ENCODE results near the gene HYAL3.
A peak's percentile ranks its signal among the peaks of the same experiment; 100 is the strongest.
"Not testable (repeated sequence)": the region's sequence is repeated elsewhere in the genome, so short reads cannot be mapped to it uniquely, and the experiment has no call there.

The HYAL3 gene

DNA sequence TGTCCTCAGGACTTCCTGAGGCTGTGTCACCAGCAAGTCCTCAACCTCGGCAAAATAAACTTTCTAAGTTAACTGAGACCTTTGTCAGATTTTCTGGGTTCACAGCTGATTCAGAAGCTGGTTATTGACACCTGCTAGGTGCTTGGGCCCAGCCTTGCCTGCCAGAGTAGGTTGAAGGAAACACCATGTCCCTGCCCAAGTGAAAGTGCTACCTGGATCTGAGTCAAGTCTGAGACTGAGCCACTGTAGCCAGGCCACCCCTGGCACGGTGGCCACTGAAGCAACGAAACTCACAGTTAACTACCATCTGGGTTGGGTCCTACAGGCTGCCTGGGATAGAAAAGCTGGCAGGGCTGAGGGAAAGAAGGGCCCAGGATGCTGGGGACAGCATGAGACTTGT is 15.1 kb upstream of the HYAL3 start:
- H2BK12ac ChIP-seq (ENCODE audit: low read length) = no peak overlapping the region
- no peak overlapping the region for H2BK5ac ChIP-seq (ENCODE audit: low read depth, low read length, poor library complexity)
- H3K79me1 ChIP-seq (ENCODE audit: low read length) = no peaks in the 10 kb centered on the region
- no peak overlapping the region for H3K18ac ChIP-seq (ENCODE audit: low read length)
- H3K23ac ChIP-seq (ENCODE audit: low read length) = no peak overlapping the region
- H3K4me3 ChIP-seq (ENCODE audit: low read depth, low read length) = no peak overlapping the region
- no peak overlapping the region for H3K9ac ChIP-seq (ENCODE audit: low read length)
- H3K14ac ChIP-seq (ENCODE audit: low read length) = no peak overlapping the region
- no peaks in the 10 kb centered on the region for H3K27me3 ChIP-seq (ENCODE audit: insufficient read depth, low read length)
- H3K79me2 ChIP-seq (ENCODE audit: control insufficient read depth, insufficient read depth, low read length, poor library complexity) = no peaks in the 10 kb centered on the region
- no peak overlapping the region for H2AFZ ChIP-seq (ENCODE audit: insufficient read depth, low read length, poor library complexity)
- DNase-seq = no peak
- H4K12ac ChIP-seq (ENCODE audit: low read depth, low read length) = no peak overlapping the region
- H3K4ac ChIP-seq (ENCODE audit: low read depth, low read length) = no peak overlapping the region
- peaks cover 24% of the 10 kb centered on the region in 2 experiments for H3K36me3 ChIP-seq (ENCODE audit: control insufficient read depth in 1 of 2, insufficient read depth in 2 of 2, low read length in 2 of 2)
- H3K4me1 ChIP-seq (ENCODE audit: control insufficient read depth in 1 of 2, insufficient read depth in 2 of 2, low read length in 2 of 2) = peaks cover 18 to 19% of the 10 kb centered on the region in 2 experiments
- H4K8ac ChIP-seq (ENCODE audit: low read depth, low read length) = no peak overlapping the region
- no peak overlapping the region for H3K27ac ChIP-seq (ENCODE audit: low read depth, low read length)
- no CpG with 5 or more reads among the region's 3 CpGs for WGBS (ENCODE audit: extremely low coverage, insufficient coverage, insufficient read length)
- no peak overlapping the region for H2AK5ac ChIP-seq (ENCODE audit: low read length)
- no peak overlapping the region for H4K91ac ChIP-seq (ENCODE audit: low read depth, low read length)
- peaks cover 2% of the 10 kb centered on the region for H3K9me3 ChIP-seq (ENCODE audit: insufficient read depth, low read depth, low read length)
- no peak overlapping the region for H3K4me2 ChIP-seq (ENCODE audit: low read length)
- no peak overlapping the region for H2BK120ac ChIP-seq (ENCODE audit: insufficient read depth, low read length, poor library complexity)

DNA sequence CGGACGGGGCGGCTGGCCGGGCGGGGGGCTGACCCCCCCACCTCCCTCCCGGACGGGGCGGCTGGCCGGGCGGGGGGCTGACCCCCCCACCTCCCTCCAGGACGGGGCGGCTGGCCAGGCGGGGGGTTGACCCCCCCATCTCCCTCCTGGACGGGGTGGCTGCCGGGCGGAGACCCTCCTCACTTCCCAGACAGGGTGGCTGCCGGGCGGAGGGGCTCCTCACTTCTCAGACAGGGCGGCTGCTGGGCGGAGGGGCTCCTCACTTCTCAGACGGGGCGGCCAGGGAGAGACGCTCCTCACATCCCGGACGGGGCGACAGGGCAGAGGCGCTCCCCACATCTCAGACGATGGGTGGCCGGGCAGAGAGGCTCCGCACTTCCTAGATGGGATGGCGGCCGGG is 12.8 kb upstream of the HYAL3 start:
- H3K79me1 ChIP-seq (ENCODE audit: low read length); H3K9ac ChIP-seq (ENCODE audit: low read length); H4K12ac ChIP-seq (ENCODE audit: low read depth, low read length); H2AK5ac ChIP-seq (ENCODE audit: low read length); H3K4me1 ChIP-seq (ENCODE audit: control insufficient read depth in 1 of 2, insufficient read depth in 2 of 2, low read length in 2 of 2); H3K23ac ChIP-seq (ENCODE audit: low read length); H2BK120ac ChIP-seq (ENCODE audit: insufficient read depth, low read length, poor library complexity); H3K4me2 ChIP-seq (ENCODE audit: low read length); H3K18ac ChIP-seq (ENCODE audit: low read length); H2BK12ac ChIP-seq (ENCODE audit: low read length); H3K4me3 ChIP-seq (ENCODE audit: low read depth, low read length); H2AFZ ChIP-seq (ENCODE audit: insufficient read depth, low read length, poor library complexity); H3K79me2 ChIP-seq (ENCODE audit: control insufficient read depth, insufficient read depth, low read length, poor library complexity); H4K8ac ChIP-seq (ENCODE audit: low read depth, low read length); H3K9me3 ChIP-seq (ENCODE audit: insufficient read depth, low read depth, low read length); H3K27me3 ChIP-seq (ENCODE audit: insufficient read depth, low read length); H4K91ac ChIP-seq (ENCODE audit: low read depth, low read length); H3K36me3 ChIP-seq (ENCODE audit: control insufficient read depth in 1 of 2, insufficient read depth in 2 of 2, low read length in 2 of 2); H2BK5ac ChIP-seq (ENCODE audit: low read depth, low read length, poor library complexity); H3K4ac ChIP-seq (ENCODE audit: low read depth, low read length); H3K14ac ChIP-seq (ENCODE audit: low read length); H3K27ac ChIP-seq (ENCODE audit: low read depth, low read length); DNase-seq: not testable (repeated sequence)
- WGBS (ENCODE audit: extremely low coverage, insufficient coverage, insufficient read length) = no CpG with 5 or more reads among the region's 32 CpGs

DNA sequence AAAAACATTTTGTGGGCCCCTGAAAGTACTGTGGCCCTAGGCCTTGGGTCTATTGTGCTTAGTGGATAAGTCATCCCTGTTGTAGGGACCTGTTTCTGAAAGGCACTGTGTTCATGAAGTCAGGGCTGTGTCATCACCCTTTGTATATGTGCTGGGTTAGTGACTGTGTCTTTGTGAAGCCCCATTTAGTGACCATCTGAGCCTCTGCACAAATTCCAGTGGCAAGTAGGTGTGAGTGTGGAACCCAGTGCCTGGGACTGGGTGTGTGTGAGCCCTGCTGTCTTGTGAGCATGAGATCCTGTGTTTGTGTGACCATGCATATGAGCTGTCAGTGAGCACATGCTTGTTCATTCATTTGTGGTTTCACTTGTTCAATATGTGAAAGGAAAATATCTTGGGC is 5.4 kb upstream of the HYAL3 start:
- Histone ChIP-seq H3K79me1 (ENCODE audit: low read length) (peaks cover 16% of the 10 kb centered on the region), H3K18ac (ENCODE audit: low read length) (no peak overlapping the region), H2BK12ac (ENCODE audit: low read length) (no peak overlapping the region), H3K4me1 (ENCODE audit: control insufficient read depth in 1 of 2, insufficient read depth in 2 of 2, low read length in 2 of 2) (peaks cover 15 to 19% of the 10 kb centered on the region in 2 experiments), H2AFZ (ENCODE audit: insufficient read depth, low read length, poor library complexity) (no peak overlapping the region), H3K9me3 (ENCODE audit: insufficient read depth, low read depth, low read length) (peaks cover 11% of the 10 kb centered on the region), H3K23ac (ENCODE audit: low read length) (no peak overlapping the region), H4K12ac (ENCODE audit: low read depth, low read length) (no peak overlapping the region), H2BK120ac (ENCODE audit: insufficient read depth, low read length, poor library complexity) (no peak overlapping the region), H3K9ac (ENCODE audit: low read length) (no peak overlapping the region), H3K27ac (ENCODE audit: low read depth, low read length) (no peak overlapping the region), H2BK5ac (ENCODE audit: low read depth, low read length, poor library complexity) (no peak overlapping the region), H3K79me2 (ENCODE audit: control insufficient read depth, insufficient read depth, low read length, poor library complexity) (no peaks in the 10 kb centered on the region), H2AK5ac (ENCODE audit: low read length) (no peak overlapping the region), H3K4me3 (ENCODE audit: low read depth, low read length) (no peak overlapping the region), H3K4ac (ENCODE audit: low read depth, low read length) (no peak overlapping the region), H4K91ac (ENCODE audit: low read depth, low read length) (no peak overlapping the region), H3K27me3 (ENCODE audit: insufficient read depth, low read length) (no peaks in the 10 kb centered on the region), H3K14ac (ENCODE audit: low read length) (no peak overlapping the region), H4K8ac (ENCODE audit: low read depth, low read length) (no peak overlapping the region), H3K36me3 (ENCODE audit: control insufficient read depth in 1 of 2, insufficient read depth in 2 of 2, low read length in 2 of 2) (peaks cover 2 to 4% of the 10 kb centered on the region in 2 experiments), H3K4me2 (ENCODE audit: low read length) (no peak overlapping the region)
- DNase-seq = no peak

DNA sequence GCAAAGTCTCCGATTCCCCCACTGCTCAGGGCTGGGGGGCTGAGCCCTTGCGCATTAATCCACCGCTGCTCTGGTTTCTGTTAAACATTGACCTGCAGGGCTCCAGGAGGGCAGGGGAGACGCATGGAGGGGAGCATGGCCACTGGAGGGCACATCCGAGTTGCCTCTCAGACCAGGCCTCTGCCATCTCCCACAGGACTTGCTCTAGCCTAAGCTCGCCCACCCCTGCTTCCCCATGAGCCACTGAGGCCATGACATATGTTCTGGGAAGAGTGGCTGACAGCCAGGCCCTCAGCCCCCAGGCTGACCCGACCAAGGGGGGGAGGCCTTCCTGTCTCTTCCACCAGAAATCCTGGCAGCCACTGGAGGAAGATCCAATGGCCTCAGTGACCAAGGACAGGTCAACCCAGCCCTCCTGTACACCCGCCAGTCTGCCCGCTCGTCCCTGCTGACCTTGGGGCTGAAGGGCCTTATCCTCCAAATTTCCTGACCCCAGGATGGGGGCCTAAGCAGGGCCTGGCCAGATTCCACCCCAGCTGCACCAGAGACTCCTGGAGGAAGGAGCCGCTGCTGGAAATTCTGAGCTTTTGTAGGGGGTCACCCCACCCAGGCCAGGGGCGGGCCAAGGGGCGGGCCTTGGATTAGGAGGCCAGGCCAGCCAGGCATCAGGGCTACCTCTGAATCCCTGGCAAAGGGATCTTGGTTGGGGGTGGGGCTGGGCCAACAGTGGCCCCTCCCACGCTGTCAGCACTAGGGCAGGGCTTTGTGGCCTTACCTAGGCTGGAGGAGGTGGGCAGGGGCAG is 4.0 kb upstream of the HYAL3 start, which contains the start of gene HYAL1:
Gene HYAL1 (minus strand): TSS at position 562 of the 803 bp plus-strand sequence. CDS start 618 bp downstream, outside the sequence.
- Histone ChIP-seq H3K36me3 (ENCODE audit: control insufficient read depth in 1 of 2, insufficient read depth in 2 of 2, low read length in 2 of 2) (no peaks in the 10 kb centered on the region), H3K18ac (ENCODE audit: low read length) (peak within 1 kb of the TSS; percentile 48), H3K9me3 (ENCODE audit: insufficient read depth, low read depth, low read length) (peaks cover 10% of the 10 kb centered on the region), H3K4me2 (ENCODE audit: low read length) (no peak within 1 kb of the TSS), H2BK12ac (ENCODE audit: low read length) (no peak within 1 kb of the TSS), H3K14ac (ENCODE audit: low read length) (no peak within 1 kb of the TSS), H3K23ac (ENCODE audit: low read length) (no peak within 1 kb of the TSS), H2AFZ (ENCODE audit: insufficient read depth, low read length, poor library complexity) (no peak within 1 kb of the TSS), H3K27me3 (ENCODE audit: insufficient read depth, low read length) (no peaks in the 10 kb centered on the region), H4K8ac (ENCODE audit: low read depth, low read length) (no peak within 1 kb of the TSS), H2BK5ac (ENCODE audit: low read depth, low read length, poor library complexity) (no peak within 1 kb of the TSS), H2AK5ac (ENCODE audit: low read length) (peak within 1 kb of the TSS; percentile 44), H3K4ac (ENCODE audit: low read depth, low read length) (no peak within 1 kb of the TSS), H3K4me1 (ENCODE audit: control insufficient read depth in 1 of 2, insufficient read depth in 2 of 2, low read length in 2 of 2) (peaks cover 19 to 24% of the 10 kb centered on the region in 2 experiments), H4K91ac (ENCODE audit: low read depth, low read length) (no peak within 1 kb of the TSS), H3K27ac (ENCODE audit: low read depth, low read length) (no peak within 1 kb of the TSS), H3K9ac (ENCODE audit: low read length) (no peak within 1 kb of the TSS), H3K79me2 (ENCODE audit: control insufficient read depth, insufficient read depth, low read length, poor library complexity) (peaks cover 3% of the 10 kb centered on the region), H3K4me3 (ENCODE audit: low read depth, low read length) (no peak within 1 kb of the TSS), H4K12ac (ENCODE audit: low read depth, low read length) (no peak within 1 kb of the TSS), H3K79me1 (ENCODE audit: low read length) (peaks cover 23% of the 10 kb centered on the region), H2BK120ac (ENCODE audit: insufficient read depth, low read length, poor library complexity) (no peak within 1 kb of the TSS)
- WGBS (ENCODE audit: extremely low coverage, insufficient coverage, insufficient read length) = no CpG with 5 or more reads among the region's 14 CpGs
- no peak for DNase-seq
